PC-3 (cell line): ENCODE results near the gene ADAMTS9. TPM values are rescaled to one million over a fixed set of nuclear protein-coding genes. Genes with fewer than 3 reads are reported as not detected.

Source experiments
- ATAC-seq: fragments of 200-7000 bp; cut with Tn5 transposase; 2 replicates; pipeline ENCODE4 v1.9.1; 2020; ENCODE audit warnings: mild to moderate bottlenecking, moderate library complexity
- BruUV-seq: library from RNA; stranded (reverse); fragments of 400-500 nt; replicated peaks from 2 replicates; lab custom pipeline; 2021; lab: Mats Ljungman, UMichigan
- CTCF ChIA-PET: fragments of 300-600 bp; sonication (Branson Sonifier 250); formaldehyde crosslinking; loops from one replicate; lab custom pipeline; 2022; ENCODE audit warnings: antibody characterized with exemption; lab: Charles Lee
- POLR2A ChIA-PET: fragments of 300-600 bp; sonication (Branson Sonifier 250); formaldehyde crosslinking; loops from one replicate; lab custom pipeline; 2022; ENCODE audit warnings: antibody characterized with exemption; ENCODE audit not compliant: unreplicated experiment; lab: Charles Lee
- DNase-seq: peaks from one replicate; pipeline ENCODE4 v3.0.0-alpha.2; 2015
- H2AFZ ChIP-seq: fragments of 300-600 bp; sonication (generic); 2 replicates; pipeline ENCODE4 v1.6.0; 2016; ENCODE audit warnings: antibody characterized with exemption, low read length
- H3F3A ChIP-seq: fragments of 300-600 bp; sonication (generic); one replicate; pipeline ENCODE4 v1.6.0; 2017; ENCODE audit warnings: antibody characterized with exemption, low read length, control low read depth, mild to moderate bottlenecking; ENCODE audit not compliant: unreplicated experiment
- H3K27ac ChIP-seq: fragments of 300-600 bp; sonication (generic); 2 replicates; pipeline ENCODE4 v1.5.1; 2016; ENCODE audit warnings: mild to moderate bottlenecking, low read length
- H3K27me3 ChIP-seq: fragments of 300-600 bp; sonication (generic); 2 replicates; pipeline ENCODE4 v1.6.1; 2016; ENCODE audit warnings: low read length, mixed read lengths
- H3K36me3 ChIP-seq: fragments of 300-600 bp; sonication (generic); 2 replicates; pipeline ENCODE4 v1.6.1; 2016; ENCODE audit warnings: low read depth, mixed run types, low read length, mixed read lengths
- H3K4me1 ChIP-seq: fragments of 300-600 bp; sonication (generic); 2 replicates; pipeline ENCODE4 v1.5.1; 2016; ENCODE audit warnings: low read length; ENCODE audit not compliant: insufficient read depth
- H3K4me2 ChIP-seq: fragments of 300-600 bp; sonication (generic); 2 replicates; pipeline ENCODE4 v1.6.0; 2016; ENCODE audit warnings: low read length
- H3K4me3 ChIP-seq: fragments of 300-600 bp; sonication (generic); 2 replicates; pipeline ENCODE4 v1.5.1; 2016; ENCODE audit warnings: mild to moderate bottlenecking, low read length, mixed read lengths
- H3K79me2 ChIP-seq: fragments of 300-600 bp; sonication (generic); 2 replicates; pipeline ENCODE4 v1.6.1; 2017; ENCODE audit warnings: low read length, mixed read lengths
- H3K9ac ChIP-seq: fragments of 300-600 bp; sonication (generic); 2 replicates; pipeline ENCODE4 v1.6.0; 2016; ENCODE audit warnings: mild to moderate bottlenecking, low read length
- H3K9me2 ChIP-seq: fragments of 300-600 bp; sonication (generic); replicated peaks from 2 replicates; pipeline ENCODE4 v1.6.1; 2016; ENCODE audit warnings: mixed run types, low read length, mixed read lengths
- H3K9me3 ChIP-seq: fragments of 300-600 bp; sonication (generic); 2 replicates; pipeline ENCODE4 v1.6.1; 2016; ENCODE audit warnings: low read length, mixed read lengths
- H4K20me1 ChIP-seq: fragments of 300-600 bp; sonication (generic); 2 replicates; pipeline ENCODE4 v1.6.1; 2016; ENCODE audit warnings: low read length, mixed read lengths
- CTCF ChIP-seq: fragments of 300-600 bp; sonication (generic); conservative IDR thresholded peaks from 2 replicates; pipeline ENCODE4 v1.5.1; 2017; ENCODE audit warnings: antibody characterized with exemption, low read depth, mild to moderate bottlenecking, low read length
- EZH2 ChIP-seq: fragments of 300-600 bp; sonication (generic); IDR thresholded peaks from one replicate; pipeline ENCODE4 v1.6.1; 2017; ENCODE audit warnings: antibody characterized with exemption, mild to moderate bottlenecking, low read length; ENCODE audit not compliant: unreplicated experiment
- EZH2phosphoT487 ChIP-seq: fragments of 300-600 bp; sonication (generic); IDR thresholded peaks from 2 replicates; pipeline ENCODE4 v1.6.1; 2018; ENCODE audit warnings: mild to moderate bottlenecking, antibody characterized with exemption, low read length, borderline replicate concordance
- intact Hi-C: fragments of 100-400 bp; cut with micrococcal nuclease; formaldehyde crosslinking; loops from 2 replicates; pipeline ENCODE4 v1.9.0; 2023
- total RNA-seq: library from RNA; depleted of rRNA; stranded (reverse); fragments of >200 nt; gene quantifications from 2 replicates; pipeline ENCODE4 v1.2.3, GENCODE V29; 2014

ADAMTS9 gene
- total RNA-seq, 1 experiment from 2014 or later: 0.55 TPM

- Histone ChIP-seq H3K27ac (no peak overlapping the region), H3K9me2 (no peaks in the 10 kb centered on the region), H3K4me1 (no peaks in the 10 kb centered on the region), H3K9ac (no peak overlapping the region), H4K20me1 (no peaks in the 10 kb centered on the region), H3F3A (no peaks in the 10 kb centered on the region), H3K79me2 (no peaks in the 10 kb centered on the region), H3K9me3 (no peaks in the 10 kb centered on the region), H3K27me3 (no peaks in the 10 kb centered on the region), H2AFZ (no peak overlapping the region), H3K4me2 (no peak overlapping the region), H3K4me3 (no peak overlapping the region), H3K36me3 (no peaks in the 10 kb centered on the region)
- DNase-seq: no peak
- BruUV-seq: no TSS peak
- ATAC-seq: no peak
- intact Hi-C loops: no loop called here
- ChIA-PET CTCF (no interaction called here), POLR2A (no interaction called here)
- no peak for TF ChIP-seq CTCF
Observed at GRCh38 chr3:64594134-64594533, 93.7 kb downstream of the ADAMTS9 start.

GRCh38 chr3:64593350-64593749 lies 94.5 kb downstream of the ADAMTS9 start:
- ATAC-seq (no peak), DNase-seq (no peak)
- TF ChIP-seq CTCF (no peak), EZH2 (no peak), EZH2phosphoT487 (no peak)
- Histone ChIP-seq H3K9me2 (no peaks in the 10 kb centered on the region), H3K9ac (no peak overlapping the region), H3K4me3 (no peak overlapping the region), H3K4me1 (no peaks in the 10 kb centered on the region), H3K27ac (no peak overlapping the region), H3K79me2 (no peaks in the 10 kb centered on the region), H3K9me3 (no peaks in the 10 kb centered on the region), H3F3A (no peaks in the 10 kb centered on the region), H3K4me2 (no peak overlapping the region), H4K20me1 (no peaks in the 10 kb centered on the region), H2AFZ (no peak overlapping the region), H3K27me3 (no peaks in the 10 kb centered on the region), H3K36me3 (no peaks in the 10 kb centered on the region)
- BruUV-seq: no TSS peak
- intact Hi-C loops: no loop called here
- POLR2A ChIA-PET: no interaction called here
- CTCF ChIA-PET: no interaction called here

GRCh38 chr3:64591615-64592014 lies 96.2 kb downstream of the ADAMTS9 start:
- no peak for DNase-seq
- no TSS peak for BruUV-seq

More at GRCh38 chr3:64591615-64592014, 96.2 kb downstream of the ADAMTS9 start:
- intact Hi-C loops: no loop called here
- no peaks in the 10 kb centered on the region for H3F3A ChIP-seq
- H3K9me2 ChIP-seq: no peaks in the 10 kb centered on the region
- no peak overlapping the region for H3K27ac ChIP-seq
- no peaks in the 10 kb centered on the region for H3K4me1 ChIP-seq
- CTCF ChIA-PET: no interaction called here
- H3K4me3 ChIP-seq: no peak overlapping the region
- no peak overlapping the region for H2AFZ ChIP-seq
- H3K9ac ChIP-seq: no peak overlapping the region
- POLR2A ChIA-PET: no interaction called here
- H3K9me3 ChIP-seq: no peaks in the 10 kb centered on the region
- no peaks in the 10 kb centered on the region for H3K36me3 ChIP-seq
- no peaks in the 10 kb centered on the region for H4K20me1 ChIP-seq
- H3K27me3 ChIP-seq: no peaks in the 10 kb centered on the region
- no peak for TF ChIP-seq CTCF
- TF ChIP-seq EZH2phosphoT487: no peak
- no peak for TF ChIP-seq EZH2
- ATAC-seq: no peak
- H3K79me2 ChIP-seq: no peaks in the 10 kb centered on the region
- no peak overlapping the region for H3K4me2 ChIP-seq
